GM21528 (cell line): ENCODE measurements around the gene XKR8.
"Not testable (repeated sequence)": the region's sequence is repeated elsewhere in the genome, so short reads cannot be mapped to it uniquely, and the experiment has no call there.

Experiments
- ATAC-seq: cut with Tn5 transposase; IDR thresholded peaks from one replicate; pipeline ENCODE4 v1.9.1; 2021; ENCODE audit warnings: mild to moderate bottlenecking, moderate library complexity; ENCODE audit not compliant: unreplicated experiment, low FRiP score

Gene XKR8

DNA sequence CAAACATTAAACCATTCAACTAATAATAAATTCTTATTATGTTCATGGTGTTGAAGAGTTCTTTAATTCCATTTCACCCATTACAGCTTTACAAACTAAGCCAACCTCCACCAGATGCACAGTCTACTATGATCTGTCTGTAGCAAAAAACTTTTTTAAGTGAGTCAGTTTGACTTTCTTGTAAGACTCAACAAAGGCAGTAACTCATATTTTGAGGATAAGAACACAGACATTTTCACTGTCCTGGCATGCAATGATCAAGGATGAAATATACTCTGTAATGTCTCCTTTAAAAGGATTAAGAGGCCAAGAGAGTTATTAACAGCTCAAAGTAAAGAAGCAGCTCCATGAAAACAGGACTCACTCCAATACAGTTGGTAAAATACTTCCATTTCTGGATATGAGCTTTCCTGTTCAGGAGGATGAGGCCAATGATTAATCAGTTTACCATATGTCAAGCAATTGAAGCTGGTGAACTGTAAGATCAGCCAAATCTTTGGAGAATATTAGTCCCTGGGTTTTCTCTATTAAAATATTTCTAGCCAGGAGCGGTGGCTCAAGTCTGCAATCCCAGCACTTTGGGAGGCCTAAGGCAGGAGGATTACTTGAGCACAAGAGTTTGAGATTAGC is 20.6 kb downstream of the XKR8 start:
- no peak for ATAC-seq

DNA sequence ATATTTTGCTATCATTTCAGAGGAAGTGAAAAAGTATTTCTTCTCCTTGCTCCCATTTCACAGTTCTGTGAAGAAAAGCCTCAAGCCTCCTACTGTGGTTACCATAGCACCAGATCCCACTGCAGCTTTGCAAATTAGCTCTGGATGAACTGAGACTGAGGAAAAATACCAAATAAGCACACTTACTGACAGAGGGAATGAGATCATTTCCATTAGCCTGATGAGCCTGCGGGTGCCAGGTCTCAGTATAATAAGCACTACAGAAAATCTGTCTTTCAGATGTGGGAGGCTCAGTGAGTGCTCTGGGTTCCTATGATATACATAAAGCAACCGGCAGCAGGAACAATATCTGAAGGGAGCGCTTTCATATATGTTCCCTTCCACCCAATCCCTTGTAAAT is 21.4 kb downstream of the XKR8 start:
- no peak for ATAC-seq

DNA sequence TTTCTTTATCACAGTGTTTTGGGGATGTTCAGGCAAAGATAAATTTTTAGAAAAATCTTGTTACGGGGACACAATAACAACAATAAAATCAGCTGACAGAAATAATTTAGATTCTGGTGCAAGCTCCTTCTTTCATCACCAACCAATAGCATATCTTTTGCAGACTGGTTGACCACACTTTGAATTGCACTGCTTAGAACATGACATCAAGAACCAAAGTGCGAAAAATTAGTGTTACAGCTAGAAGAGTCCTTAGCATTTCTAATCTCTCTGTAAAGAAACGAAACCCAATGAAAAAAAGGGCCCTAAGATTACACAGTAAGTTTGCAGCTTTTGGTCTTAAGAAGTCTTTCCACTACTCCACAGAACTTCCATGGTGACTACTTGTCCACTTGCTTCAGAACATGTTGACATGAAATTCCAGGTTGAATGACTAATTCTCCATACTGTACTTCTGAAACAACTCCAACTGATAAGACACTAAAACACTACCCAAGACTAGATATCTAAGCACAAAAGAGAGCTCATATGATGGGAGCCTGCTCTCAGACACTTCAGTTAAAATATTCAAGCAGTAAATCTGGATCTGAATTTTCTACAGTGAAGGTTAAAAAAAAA is 31.3 kb downstream of the XKR8 start:
- ATAC-seq = no peak

DNA sequence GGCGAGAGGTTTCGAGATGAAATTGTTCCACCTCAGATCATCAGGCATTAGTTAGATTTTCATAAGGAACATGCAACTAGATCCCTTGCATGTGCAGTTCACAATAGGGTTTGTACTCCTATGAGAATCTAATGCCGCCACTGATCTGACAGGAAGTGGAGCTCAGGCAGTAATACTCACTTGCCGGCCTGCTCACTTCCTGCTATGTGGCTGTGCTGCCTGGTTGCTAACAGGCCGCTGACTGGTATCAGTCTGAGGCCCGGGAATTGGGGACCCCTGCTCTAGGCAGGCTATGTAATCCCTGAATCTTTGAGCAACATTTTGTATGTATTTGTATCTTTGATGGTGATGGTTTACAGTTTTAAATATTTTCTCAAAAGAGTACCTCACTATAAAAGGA is 32.5 kb downstream of the XKR8 start:
- no peak for ATAC-seq

DNA sequence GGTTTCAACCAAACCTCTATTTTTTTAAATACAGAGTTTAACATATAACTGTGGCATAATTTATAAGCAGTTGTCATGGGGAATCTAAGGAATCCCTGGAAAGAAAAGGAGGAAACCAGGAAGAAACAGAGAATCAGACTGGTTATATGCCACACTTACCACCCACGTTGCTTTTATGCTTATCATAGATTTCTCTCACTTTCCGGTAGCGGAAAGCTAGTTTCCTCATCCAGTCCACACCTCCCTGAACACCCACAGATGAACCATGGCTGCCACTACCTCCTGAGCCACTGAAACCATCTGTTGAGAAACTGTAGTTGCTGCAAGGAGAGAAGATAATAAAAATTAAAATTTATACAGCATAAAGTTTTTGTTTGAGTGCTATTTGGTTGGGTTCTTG is 33.5 kb downstream of the XKR8 start:
- no peak for ATAC-seq

DNA sequence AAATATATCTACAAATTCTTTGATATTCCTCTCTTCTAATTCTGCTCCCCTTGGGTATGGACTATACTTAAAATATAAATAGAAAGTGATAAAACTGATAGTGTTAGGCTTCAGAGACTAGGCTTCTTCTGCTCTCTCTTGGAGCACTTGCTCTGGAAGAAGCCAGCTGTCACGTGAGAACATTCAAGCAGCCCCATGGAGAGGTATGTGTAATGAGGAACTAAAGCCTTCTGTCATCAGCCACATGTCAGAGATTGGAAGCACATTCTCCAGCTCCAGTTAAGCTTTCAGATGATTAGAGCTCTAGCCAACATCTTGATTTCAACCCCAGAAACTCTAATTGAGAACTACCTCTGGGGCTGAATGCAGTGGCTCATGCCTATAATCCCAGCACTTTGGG is 34.3 kb downstream of the XKR8 start:
- no peak for ATAC-seq

DNA sequence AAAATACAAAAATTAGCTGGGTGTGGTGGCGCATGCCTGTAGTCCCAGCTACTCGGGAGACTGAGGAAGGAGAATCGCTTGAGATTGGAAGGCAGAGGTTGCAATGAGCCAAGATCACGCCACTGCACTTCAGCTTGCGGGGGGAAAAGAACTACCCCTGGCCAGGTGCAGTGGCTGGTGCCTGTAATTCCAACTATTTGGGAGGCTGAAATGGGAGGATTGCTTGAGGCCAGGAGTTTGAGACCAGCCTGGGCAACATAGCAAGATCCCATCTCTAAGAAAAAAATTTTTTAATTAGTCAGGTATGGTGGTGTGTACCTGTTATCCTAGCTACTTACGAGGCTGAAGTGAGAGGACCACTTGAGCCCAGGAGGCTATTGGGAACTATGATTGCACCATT is 34.8 kb downstream of the XKR8 start:
- ATAC-seq = not testable (repeated sequence)

DNA sequence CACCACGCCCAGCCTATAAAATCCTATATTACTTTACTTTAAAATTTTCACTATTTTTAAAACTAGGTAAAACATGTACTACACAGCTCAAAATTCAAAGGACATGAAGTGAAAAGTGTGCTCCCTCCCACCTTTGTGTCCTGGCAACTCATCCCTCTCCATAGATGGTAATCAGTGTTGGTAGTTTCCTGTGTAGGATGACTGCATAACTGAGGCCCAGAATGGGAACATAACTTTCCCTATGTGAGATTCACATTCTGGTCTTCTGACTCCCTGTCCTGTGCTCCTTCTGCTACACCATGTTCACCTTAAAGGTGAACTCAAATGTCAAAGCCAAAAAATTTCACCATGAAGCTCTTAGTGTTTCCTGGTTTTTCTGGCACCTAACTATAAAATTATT is 39.3 kb downstream of the XKR8 start:
- ATAC-seq = no peak

DNA sequence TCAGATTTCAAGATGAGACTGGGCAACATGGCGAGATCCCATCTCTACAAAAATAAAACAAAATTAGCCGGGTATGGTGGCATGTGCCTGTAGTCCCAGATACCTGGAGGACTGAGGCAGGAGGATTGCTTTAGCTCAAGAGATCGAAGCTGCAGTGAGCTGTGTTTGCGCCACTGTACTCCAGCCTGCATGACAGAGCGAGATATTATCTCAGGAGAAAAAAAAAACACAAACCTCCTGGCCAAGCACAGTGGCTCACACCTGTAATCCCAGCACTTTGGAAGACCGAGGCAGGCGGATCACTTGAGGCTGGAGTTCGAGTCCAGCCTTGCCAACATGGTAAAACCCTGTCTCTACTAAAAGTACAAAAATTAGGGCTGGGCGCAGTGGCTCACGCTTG is 42.8 kb downstream of the XKR8 start:
- ATAC-seq = no peak

DNA sequence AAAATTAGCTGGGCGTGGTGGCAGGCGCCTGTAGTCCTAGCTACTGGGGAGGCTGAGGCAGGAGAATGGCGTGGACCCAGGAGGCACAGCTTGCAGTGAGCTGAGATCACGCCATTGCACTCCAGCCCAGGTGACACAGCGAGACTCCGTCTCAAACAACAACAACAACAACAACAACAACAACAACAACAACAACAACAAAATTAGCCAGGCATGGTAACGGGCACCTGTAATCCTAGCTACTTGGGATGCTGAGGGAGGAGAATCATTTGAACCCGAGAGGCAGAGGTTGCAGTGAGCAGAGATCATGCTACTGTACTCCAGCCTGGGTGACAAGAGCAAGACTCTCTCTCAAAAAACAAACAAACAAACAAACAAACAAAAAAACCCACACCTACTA is 43.3 kb downstream of the XKR8 start:
- ATAC-seq = not testable (repeated sequence)

DNA sequence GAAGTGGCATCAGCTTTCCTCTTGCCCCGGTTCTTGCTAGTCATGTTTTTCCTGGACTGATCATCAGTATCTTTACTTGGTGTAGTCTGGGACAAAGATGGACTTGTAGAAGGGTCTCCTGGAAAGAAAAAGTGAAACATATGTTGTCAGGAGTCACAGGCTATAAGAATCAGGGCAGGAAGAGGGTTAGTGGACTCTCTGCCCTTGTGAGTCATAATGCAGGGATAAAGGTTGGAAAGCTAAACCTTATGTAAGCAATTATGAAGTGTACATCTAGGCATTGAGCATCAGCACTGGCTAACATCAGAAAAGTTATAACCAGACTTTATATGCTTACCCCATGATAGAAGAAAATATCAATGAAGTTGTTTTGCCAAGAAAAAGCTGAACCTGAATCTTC is 51.2 kb downstream of the XKR8 start:
- ATAC-seq = no peak
